HG03521 (cell line): ENCODE results near the gene TRERF1.
"Not testable (repeated sequence)": the region's sequence is repeated elsewhere in the genome, so short reads cannot be mapped to it uniquely, and the experiment has no call there.

Experiments used
- ATAC-seq: cut with Tn5 transposase; IDR thresholded peaks from one replicate; pipeline ENCODE4 v1.9.1; 2021; ENCODE audit warnings: mild to moderate bottlenecking, moderate library complexity; ENCODE audit not compliant: unreplicated experiment

Gene TRERF1

DNA sequence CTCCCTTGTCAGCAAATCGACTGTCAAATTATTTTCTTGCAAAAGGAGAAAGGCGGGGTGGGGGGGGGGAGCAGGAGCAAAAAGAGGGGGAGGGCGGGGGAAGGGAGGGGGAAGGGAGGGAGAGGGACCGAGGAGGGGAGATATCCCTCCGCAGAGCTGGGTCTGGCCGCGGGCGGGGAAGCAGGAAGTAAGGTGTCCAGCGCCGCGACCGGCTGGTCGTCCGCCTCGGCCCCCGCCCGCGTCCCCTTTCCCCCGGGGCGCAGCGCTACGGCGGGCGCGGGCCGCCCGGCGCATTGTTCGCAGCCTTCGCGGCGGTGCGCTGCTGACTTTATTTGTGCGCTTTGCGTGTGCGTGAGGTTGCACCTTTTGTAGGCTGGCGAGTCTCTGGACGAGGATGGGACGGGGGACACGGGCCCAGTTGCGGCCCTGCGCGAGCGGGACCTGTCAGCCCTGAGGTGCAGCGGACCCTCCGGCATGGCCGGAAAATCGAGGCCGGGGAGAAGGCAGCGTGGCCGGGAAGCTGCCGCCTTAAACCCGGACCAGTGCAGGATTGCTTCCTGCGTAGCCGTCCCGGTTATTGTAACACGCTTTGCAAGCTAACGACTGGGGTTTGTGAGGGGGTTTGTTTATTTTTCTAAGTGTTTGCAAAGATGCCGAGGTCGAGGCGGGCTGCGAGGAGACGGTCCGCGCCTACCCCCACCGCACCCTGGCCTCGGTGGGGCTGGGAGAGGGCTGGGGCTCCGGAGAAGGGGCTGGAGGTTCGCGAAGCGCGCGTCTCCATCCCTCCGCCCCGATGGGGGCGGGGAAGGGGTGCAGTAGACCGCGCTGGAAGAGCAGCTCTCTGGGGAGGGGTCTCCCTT lies 675 bp upstream of the TRERF1 start:
- ATAC-seq, result peak; percentile 29

DNA sequence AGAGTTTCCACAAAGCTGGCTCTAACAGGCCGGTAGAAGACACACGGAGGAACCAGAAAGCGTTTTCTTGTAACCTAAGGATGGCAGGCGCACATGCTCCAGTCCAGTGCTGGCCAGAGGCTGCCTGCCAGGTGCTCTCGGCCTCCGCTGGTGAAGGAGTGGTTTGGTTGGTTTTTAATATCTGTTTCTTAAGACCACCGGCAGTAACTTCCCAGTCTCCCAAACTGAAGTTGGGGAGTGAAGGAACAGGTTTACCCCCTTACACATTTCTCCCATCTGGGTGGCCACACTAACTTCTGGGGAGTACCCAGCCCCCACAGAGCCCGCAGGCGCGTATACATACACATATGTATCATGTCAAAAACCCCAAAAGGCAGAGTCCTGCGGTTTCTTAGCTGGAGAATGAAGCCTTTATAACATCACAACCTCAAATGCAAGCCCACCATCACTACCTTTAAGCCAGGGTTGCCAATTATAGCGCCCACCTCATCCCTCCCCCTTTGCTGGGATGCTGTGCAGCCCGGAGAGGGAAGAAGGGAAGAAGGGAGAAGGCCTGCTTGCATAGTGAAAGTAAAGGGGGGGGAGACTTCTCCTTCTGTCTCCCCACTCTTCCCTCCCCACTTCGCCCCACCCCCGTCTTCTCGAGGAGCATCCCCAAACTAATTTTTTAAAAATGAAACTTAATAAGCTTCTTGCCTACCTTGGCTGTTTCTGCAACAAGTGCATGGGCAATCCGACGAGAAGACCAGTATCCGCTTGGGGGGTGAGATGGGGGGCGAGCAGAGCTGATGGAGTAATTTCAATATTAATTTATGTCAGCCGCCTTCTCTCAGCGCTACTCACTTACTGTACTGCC lies 1.0 kb downstream of the TRERF1 start:
- ATAC-seq, result no peak

DNA sequence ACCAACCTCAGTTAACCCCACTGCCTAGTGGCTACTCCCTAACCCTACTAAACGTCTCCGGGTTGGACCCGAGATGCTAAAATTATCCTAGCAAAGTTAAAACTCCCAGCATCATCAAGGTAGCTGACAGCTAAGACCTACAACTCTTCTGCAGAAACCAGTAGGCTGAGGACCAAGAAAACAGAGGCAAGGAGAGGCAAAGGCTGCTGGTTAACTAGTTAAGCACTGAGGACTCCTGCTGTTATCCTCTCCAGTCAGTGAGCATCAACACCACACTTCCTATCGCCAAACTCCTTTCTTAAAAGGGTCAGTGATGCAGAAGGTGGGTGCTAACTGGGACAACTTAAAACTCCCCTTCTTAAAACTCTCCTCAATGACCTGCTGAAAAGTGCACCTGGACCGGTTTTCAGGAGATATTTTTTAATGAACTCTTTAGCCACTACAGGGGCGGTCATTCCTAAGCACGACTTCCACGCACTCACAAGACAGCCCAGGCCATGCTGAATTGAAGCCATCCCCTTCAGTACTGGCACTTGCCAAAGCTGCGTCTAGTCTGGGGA lies 1.7 kb downstream of the TRERF1 start:
- no peak for ATAC-seq

DNA sequence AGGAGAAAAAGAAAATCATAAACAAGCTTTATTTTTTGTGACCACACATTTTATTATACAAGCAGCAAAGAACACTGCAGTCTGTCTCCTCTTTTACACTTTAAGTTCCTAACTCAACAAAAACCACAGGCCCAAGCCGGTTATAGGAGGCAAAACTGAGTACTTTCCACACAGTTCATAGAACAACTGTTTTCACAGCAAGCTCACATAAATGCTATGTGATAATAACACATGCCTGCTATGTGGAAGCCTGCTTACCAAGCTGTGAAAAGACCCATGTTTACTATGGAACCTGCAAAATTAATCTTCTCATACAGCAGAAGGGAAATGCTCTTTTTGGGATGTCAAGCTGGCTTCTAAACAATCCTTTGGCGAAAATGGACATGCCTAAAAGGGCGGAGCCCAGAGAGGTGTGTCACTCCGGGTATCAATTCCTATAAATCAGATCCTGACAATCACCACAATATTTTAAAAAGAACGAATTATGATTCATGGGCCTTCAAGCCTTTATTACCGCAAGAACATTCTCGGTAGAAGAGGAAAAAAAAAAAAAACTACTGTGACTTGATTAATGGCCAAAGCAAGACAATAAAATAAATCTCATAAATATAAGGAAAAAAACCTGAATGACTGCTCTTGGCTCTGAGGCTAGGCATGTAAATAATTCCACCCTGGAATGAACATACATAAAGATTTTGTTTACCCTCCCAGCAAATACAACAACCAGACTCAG lies 2.6 kb downstream of the TRERF1 start:
- no peak for ATAC-seq

DNA sequence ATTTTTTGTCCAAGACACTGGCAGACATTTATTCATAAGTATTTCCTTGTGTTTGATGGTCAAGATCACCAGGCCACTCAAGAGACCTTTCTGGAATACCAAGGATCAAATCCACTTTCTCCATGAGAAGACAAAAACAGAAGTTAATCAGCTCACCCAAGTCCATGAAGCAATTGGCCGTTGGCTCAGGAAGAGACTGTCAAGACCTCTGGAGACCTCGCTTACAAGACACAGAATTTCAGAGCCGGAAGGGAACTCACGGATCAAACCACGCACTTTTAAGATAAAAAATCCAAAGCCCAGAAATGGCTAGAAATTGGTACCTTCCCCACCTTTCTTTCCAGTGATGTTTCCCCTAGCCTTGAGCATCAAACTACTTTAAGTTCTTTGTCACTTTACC lies 3.3 kb downstream of the TRERF1 start:
- no peak for ATAC-seq

DNA sequence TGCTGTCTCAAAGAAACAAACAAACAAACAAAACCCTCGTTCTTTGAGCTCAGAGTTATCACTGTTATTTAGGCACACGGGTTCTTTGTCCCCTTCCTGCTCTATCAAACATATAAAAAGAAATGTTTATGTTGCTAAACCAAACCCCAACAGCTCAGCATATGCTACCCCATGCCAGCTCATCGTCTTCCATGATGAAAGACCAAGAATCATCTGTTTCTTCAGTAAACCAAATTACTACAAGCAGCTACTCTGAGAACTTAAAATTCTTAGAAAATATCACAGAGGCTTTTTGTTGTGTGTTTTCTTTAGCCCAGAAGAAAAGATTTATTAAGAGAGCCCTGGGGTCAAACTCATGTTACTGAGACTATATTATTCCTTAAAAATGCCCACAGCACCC lies 4.7 kb downstream of the TRERF1 start:
- ATAC-seq, result no peak

DNA sequence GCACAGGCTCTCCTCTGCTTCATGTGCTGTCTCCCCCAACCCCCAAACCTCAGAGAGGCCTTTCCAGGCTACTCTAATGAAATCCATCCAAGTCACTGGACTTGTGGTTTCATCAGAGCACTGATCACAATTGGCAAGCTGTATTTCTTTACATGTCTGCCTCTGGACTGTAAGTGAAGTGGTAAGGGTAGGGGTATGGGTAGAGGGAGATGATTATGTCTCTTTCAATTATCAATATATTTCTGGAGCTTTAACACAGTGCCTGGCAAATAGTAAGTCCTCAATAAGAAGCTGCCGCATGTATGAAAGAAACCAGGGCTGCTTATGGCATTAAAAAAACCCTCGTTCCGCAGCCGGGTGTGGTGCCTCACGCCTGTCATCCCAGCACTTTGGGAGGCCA lies 5.4 kb downstream of the TRERF1 start:
- no peak for ATAC-seq

DNA sequence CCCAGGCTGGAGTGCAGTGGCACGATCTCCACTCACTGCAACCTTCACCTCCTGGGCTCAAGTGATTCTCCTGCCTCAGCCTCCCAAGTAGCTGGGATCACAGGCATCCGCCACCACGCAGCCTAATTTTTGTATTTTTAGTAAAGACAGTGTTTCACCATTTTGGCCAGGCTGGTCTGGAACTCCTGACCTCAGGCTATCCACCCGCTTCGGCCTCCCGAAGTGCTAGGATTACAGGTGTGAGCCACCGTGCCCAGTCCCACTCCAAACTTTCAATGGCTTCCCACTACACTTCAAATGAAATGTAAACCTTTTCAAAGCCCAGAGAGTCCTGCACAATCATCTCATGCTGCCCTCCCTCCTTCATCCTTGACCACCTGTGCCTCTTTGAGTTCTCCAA lies 5.8 kb downstream of the TRERF1 start:
- not testable (repeated sequence) for ATAC-seq

DNA sequence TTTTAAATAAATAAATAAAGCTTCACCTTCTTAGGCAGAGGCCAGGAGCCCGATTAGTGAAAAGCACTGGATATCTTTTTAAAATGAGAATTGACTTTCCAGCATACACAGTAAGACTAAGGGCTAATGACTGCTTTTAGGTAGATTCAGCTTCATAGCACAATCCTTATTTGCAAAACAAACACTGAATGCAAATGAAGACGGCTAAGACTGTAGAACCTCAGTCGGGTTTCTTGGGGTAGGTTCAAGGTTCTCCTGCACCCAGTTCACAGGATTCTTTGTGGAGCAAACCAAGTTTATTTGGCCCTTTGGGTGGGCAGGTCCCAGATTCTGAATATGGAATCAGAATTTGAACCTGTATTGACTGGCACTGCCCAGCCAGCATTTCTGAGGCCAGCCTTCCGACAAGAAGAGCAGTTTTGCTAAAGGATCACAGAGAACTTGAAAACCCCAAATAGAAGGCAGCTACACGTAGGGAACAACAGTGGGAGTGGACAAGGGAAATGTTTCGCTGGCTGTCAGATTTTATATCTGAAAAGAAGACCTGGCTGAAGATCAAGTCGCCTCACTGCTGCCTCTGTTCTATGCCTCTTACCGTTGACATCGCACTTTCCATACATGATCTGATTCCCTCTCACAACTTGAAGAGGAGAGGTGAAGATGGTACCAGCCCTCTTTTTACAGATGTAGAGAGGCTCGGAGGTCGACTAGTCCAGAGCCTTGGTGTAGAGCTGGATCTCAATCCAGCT lies 8.2 kb downstream of the TRERF1 start:
- no peak for ATAC-seq

DNA sequence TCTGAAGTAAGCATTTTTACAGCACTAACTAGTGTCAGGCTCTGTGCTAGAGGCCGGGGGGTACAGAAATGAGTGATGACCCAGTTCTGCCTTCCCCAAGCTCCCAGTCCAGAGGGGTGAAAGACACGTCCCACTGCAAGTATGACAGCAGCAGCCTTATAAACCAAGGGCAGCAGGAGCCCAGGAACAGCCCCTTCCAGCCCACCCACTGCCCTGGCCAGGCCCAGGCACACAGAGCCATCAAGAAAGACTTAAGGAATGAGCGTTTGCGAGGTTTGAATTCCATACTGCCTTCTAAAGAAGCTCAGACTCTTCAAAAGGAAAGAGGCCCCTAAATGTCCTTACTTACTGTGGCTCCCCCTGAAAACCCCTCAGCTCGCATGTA lies 10.0 kb downstream of the TRERF1 start:
- ATAC-seq, result no peak

DNA sequence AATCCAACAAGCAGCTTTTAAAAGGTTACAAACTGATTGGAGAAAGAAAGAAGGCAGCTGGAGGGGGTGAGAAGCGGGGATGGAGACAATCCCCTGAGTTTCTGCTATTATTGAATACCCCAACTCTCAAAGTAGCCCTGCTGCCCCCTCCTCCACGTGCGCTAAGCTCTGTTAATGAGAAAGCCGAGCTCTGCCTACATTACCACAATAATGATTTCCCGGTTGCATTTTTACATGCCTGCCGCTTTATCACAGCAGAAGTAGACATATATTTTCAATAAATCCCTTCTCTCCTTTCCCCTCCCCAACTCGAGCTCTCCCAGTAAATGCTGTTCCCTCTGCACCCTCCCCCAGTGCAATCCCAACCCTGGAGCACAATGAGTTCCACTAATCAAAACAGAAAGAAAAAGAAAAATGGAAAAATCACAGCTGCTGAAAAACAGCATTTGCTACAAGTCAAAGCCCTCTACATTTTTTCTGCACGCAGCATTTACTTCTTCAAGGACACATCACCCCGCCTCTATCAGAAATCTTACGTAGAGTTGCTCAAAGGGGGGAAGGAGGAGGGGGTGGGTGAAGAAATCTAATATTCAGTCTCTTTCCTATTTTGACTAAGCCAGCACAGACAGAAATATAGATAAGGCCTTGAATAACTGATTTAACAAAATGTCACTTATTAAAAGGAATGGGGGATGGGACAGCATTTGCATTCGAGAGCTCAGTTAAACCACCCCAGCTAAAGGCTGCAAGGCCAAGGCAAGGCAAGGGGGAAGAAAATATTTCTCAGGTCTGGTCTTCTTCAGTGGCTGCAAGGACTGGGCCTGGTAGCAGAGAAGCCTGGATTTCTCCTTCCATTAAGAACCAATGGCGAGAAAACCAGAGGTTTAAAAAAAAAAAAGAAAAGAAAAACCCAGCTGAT lies 10.7 kb downstream of the TRERF1 start:
- no peak for ATAC-seq

DNA sequence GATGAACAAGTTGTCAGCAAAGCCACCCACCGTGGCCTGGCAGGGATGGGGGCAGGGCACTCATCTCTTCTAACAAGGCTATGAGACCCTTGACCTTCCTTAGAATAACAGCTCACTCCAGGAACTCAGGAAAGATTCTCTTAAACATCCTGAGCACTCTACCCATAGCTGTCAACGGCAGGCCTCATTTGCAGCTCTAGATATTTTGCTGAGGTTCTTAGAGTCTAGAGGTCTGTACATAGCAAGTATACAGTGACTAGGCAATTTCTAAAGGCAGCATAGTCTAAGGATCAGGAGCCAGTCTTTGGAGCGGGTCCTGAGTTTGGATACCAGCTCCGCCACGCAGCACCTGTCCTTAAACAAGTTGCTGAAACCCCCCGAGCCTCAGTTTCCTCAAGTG lies 11.7 kb downstream of the TRERF1 start:
- ATAC-seq, result no peak

DNA sequence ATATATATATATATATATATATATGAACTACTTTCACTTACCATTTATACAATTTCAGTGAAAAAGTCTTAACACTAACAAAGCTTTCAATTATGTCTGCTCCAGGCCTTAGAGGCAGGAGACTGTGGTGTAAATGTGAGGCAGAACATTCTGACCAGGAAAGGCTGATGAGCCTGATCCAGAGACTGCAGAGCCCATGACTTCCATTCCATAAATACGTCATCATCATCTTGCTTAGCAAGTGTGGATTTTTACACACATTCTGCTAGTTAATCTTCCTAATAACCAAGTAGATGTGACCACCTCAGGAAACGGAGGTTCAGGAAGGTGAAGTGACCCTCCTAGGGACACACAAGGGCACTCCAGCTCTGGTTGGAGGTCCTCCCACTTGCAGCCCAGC lies 14.9 kb downstream of the TRERF1 start:
- ATAC-seq, result no peak

DNA sequence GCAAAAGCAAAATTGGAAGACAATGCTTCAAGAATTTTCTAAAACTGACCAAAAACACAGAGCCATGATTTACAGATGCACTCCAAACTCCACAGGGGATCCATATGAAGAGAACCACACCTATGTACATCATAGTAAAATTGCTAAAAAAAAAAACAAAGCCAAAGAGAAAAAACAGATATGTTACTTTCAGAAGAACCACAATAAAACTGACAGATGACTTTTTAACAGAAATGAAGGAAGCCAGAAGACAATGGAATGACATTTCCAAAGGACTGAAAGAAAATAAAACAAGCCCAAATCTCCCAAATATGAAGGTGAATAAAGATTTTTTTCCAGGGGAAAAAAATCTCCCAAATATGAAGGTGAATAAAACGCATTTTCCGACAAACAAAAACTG lies 17.5 kb downstream of the TRERF1 start:
- no peak for ATAC-seq

DNA sequence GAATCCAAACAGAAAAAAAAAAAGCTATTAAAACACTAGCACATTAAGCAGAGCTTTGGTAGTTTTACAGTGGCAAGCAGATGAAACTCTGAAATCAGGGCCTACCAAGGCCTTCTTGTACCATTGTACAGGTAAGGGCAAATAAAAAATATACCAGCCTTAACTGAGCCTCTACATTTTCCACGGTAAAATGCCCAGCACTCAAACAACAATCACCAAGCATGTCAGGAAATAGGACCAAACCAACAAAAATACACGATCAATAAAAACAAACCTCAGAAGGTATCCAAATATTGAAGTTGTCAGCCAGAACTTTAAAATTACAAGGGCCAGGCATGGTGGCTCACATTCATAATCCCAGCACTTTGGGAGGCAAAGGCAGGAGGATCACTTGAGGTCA lies 18.3 kb downstream of the TRERF1 start:
- no peak for ATAC-seq

DNA sequence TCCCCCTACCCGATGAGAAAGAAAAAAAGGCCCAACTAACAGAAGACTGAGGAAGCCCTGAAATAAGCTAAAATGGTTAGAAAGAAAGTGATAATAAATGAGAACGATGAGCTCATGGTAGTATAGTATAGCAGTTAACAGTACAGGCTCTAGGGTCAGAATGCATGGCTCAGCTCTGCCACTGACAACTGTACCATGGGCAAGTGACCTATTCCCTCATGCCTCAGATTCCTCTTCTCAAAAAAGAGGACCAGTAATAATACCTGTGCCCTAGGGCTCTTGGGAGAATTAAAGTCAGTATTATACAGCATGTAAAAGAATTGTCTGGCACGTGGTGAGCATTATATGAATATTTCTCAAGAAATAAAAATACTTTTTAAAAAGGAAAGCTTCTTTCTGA lies 19.8 kb downstream of the TRERF1 start:
- no peak for ATAC-seq

DNA sequence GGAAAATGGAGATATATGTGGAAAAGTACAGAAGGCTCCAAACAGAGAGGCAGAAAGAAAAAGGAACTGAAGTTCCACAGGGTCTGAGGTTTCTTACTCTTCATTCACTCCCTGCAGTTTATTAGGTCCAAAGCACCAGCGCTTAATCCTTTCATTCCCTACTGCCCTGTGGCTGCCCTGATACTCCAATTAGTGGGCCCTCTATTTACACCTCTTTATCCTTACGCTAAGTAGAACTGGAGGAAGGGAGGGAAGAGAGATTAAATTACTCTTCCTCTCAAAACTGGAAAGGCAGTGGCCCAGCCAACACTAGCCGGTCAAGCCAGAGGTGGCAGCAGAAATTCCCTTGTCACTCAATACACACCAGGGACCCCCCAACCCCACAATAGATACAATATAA lies 20.4 kb downstream of the TRERF1 start:
- ATAC-seq, result no peak

DNA sequence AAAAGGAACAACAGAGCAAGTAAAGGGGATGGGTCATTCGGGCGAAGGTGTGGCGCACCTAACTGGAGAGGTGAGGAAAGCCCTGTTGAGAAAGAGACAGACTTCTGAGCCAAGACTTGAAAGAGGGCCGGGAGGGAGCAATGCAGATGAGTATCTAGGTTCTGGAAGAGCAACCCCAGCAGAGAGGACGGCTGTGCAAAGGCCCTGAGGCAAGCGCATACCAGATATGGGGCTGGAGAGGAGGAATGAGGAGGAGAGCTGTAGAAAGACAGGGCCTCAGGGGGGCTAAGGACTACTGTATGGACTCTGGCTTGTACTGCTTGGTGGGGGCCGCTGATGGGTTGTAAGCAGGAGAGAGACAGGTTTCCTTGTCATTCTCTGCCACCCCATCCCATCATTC lies 21.9 kb downstream of the TRERF1 start:
- no peak for ATAC-seq

DNA sequence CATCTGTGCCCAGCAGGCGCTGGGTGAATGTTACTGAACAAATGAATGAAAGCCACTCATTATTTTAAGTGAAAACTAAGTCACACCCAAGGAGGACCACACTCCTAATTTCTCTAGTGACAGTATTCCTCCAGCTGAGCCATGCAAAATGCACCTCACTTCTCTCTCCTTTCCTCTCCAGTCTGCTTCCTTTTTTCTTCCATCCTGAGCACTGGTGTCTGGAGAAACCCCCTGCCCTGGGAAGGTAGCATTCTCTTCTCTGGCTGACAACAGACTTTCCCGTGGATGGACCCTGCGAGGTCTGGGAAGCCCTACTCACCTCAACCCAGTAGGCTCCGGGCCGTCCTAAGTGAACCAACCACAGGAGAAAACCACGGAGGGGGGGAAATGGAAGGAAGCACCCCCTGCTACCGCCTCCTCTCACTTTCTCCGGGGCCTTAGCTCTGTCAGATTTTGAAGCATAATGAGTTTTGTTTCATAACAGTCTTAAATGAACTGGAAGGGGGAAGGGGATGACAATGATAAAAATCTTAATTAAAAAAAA lies 22.6 kb downstream of the TRERF1 start:
- no peak for ATAC-seq
